Lung (tissue), 12 donors: ENCODE data around the gene GFOD1. TPM values are rescaled to one million over a fixed set of nuclear protein-coding genes. Genes with fewer than 3 reads are reported as not detected.

Experiments
- ATAC-seq: fragments of 200-7000 bp; cut with Tn5 transposase; one replicate; pipeline ENCODE4 v1.9.1; 2020; ENCODE audit warnings: moderate number of reproducible peaks; ENCODE audit not compliant: insufficient read depth, low FRiP score
- DNase-seq, 3 donors: peaks; one replicate each; pipeline ENCODE4 v3.0.0-alpha.2; 2013 to 2017
- H3K27ac ChIP-seq, 2 donors: one replicate each; pipeline ENCODE4 v1.5.1; 2013; ENCODE audit warnings: mild to moderate bottlenecking in 2 of 2, moderate library complexity in 2 of 2, control low read depth in 1 of 2, inconsistent platforms in 1 of 2, low read depth in 1 of 2, low read length in 1 of 2
- H3K27me3 ChIP-seq, 3 donors: one replicate each; pipeline ENCODE4 v1.5.1; 2013; ENCODE audit warnings: low read length in 2 of 3; ENCODE audit not compliant: control insufficient read depth in 3 of 3, insufficient read depth in 3 of 3
- H3K36me3 ChIP-seq, 4 donors: one replicate each; pipeline ENCODE4 v1.5.1; 2013; ENCODE audit warnings: low read length in 4 of 4, mild to moderate bottlenecking in 1 of 4, moderate library complexity in 1 of 4; ENCODE audit not compliant: control insufficient read depth in 4 of 4, insufficient read depth in 4 of 4
- H3K4me1 ChIP-seq, 5 donors: one replicate each; pipeline ENCODE4 v1.5.1; 2013; ENCODE audit warnings: low read length in 5 of 5, mild to moderate bottlenecking in 2 of 5, moderate library complexity in 1 of 5; ENCODE audit not compliant: control insufficient read depth in 5 of 5, insufficient read depth in 5 of 5
- H3K4me3 ChIP-seq: one replicate; pipeline ENCODE4 v1.5.1; 2013; ENCODE audit warnings: mild to moderate bottlenecking, control low read depth, moderate library complexity
- H3K9ac ChIP-seq, 2 donors: one replicate each; pipeline ENCODE4 v1.5.1; 2013; ENCODE audit warnings: low read length in 2 of 2, control low read depth in 1 of 2; ENCODE audit not compliant: insufficient read depth in 1 of 2
- H3K9me3 ChIP-seq, 4 donors: one replicate each; pipeline ENCODE4 v1.5.1; 2013; ENCODE audit warnings: low read length in 3 of 4, mild to moderate bottlenecking in 1 of 4, moderate library complexity in 1 of 4; ENCODE audit not compliant: control insufficient read depth in 4 of 4, insufficient read depth in 3 of 4
- CTCF ChIP-seq: IDR thresholded peaks from 2 replicates; pipeline ENCODE4 v1.5.1; 2012; ENCODE audit warnings: mild to moderate bottlenecking; ENCODE audit errors: control extremely low read depth, extremely low read depth
- WGBS, 2 donors: extraction: QIAGEN DNeasy Blood & Tissue Kit; methylation state at CpG; one replicate each; pipeline ENCODE4 v1.1.7; 2013; 5-methylcytosine and 5-hydroxymethylcytosine counted together
- polyA plus RNA-seq, 2 donors: library from polyadenylated mRNA; stranded (reverse); fragments of 200-250 nt; gene quantifications; one replicate each; pipeline ENCODE4 v1.2.1, GENCODE V29; 2013
- total RNA-seq, 2 donors: library from RNA; depleted of rRNA in 1 of 2; stranded (reverse); fragments of >200 nt in 1 of 2; gene quantifications; one replicate each; pipeline ENCODE4 v1.2.1, GENCODE V29; 2014 to 2021
- donor health status: control.
- donor health status: control.
- donor health status: Bipolar disorder and iron deficiency.
- donor health status: healthy.
- donor health status: DM: yes; HTN: yes; CAD: no.

The GFOD1 gene
- total and polyA plus RNA-seq, 4 donors, result 4.0 to 22.8 (median 7.9) TPM

- no peak for TF ChIP-seq CTCF
- H3K36me3 ChIP-seq, result peaks cover 0 to 14% (median 4%) of the 10 kb centered on the region in 4 donors
- no peaks in the 10 kb centered on the region for H3K9me3 ChIP-seq
- WGBS, 2 donors, result 46 to 54% methylated on average over 3 of the region's 3 CpGs
- no peaks in the 10 kb centered on the region for H3K27me3 ChIP-seq
- H3K9ac ChIP-seq, result no peak overlapping the region
- H3K4me3 ChIP-seq, result no peak overlapping the region
- ATAC-seq, result no peak
- peak overlapping the region in 1 of 2 donors; percentile 15 for H3K27ac ChIP-seq
- DNase-seq, result no peak
- H3K4me1 ChIP-seq, result peaks cover 0 to 23% (median 5%) of the 10 kb centered on the region in 5 donors
These were observed 120.0 kb downstream of the GFOD1 start for GRCh38 chr6:13367396-13367795.

GRCh38 chr6:13365320-13365719 is 122.1 kb downstream of the GFOD1 start:
- H3K27me3 ChIP-seq, result no peaks in the 10 kb centered on the region
- no peaks in the 10 kb centered on the region for H3K9me3 ChIP-seq
- no peak overlapping the region for H3K9ac ChIP-seq
- no peak overlapping the region for H3K4me3 ChIP-seq
- H3K4me1 ChIP-seq, result peaks cover 0 to 13% (median 5%) of the 10 kb centered on the region in 5 donors
- 98% methylated on average over 39 of the region's 39 CpGs for WGBS, 2 donors
- no peak overlapping the region for H3K27ac ChIP-seq
- no peak for TF ChIP-seq CTCF
- H3K36me3 ChIP-seq, result peaks cover 0 to 14% (median 4%) of the 10 kb centered on the region in 4 donors
- DNase-seq, result no peak
- no peak for ATAC-seq

- H3K4me1 ChIP-seq, result peaks cover 0 to 18% (median 5%) of the 10 kb centered on the region in 5 donors
- 98% methylated on average over 34 of the region's 34 CpGs for WGBS, 2 donors
- H3K4me3 ChIP-seq, result no peak overlapping the region
- no peak for ATAC-seq
- H3K9me3 ChIP-seq, result no peaks in the 10 kb centered on the region
- peaks cover 0 to 14% (median 4%) of the 10 kb centered on the region in 4 donors for H3K36me3 ChIP-seq
- no peaks in the 10 kb centered on the region for H3K27me3 ChIP-seq
- DNase-seq, result no peak
- TF ChIP-seq CTCF, result no peak
- H3K9ac ChIP-seq, result no peak overlapping the region
- no peak overlapping the region for H3K27ac ChIP-seq
These were observed 122.6 kb downstream of the GFOD1 start for GRCh38 chr6:13364842-13365241.

- no peak overlapping the region for H3K9ac ChIP-seq
- TF ChIP-seq CTCF, result no peak
- no peaks in the 10 kb centered on the region for H3K27me3 ChIP-seq
- 72 to 84% methylated on average over 4 to 5 of the region's 5 CpGs for WGBS, 2 donors
- no peaks in the 10 kb centered on the region for H3K9me3 ChIP-seq
- peaks cover 0 to 8% (median under 1%) of the 10 kb centered on the region in 5 donors for H3K4me1 ChIP-seq
- H3K4me3 ChIP-seq, result no peak overlapping the region
- ATAC-seq, result no peak
- peaks cover 0 to 14% (median 4%) of the 10 kb centered on the region in 4 donors for H3K36me3 ChIP-seq
- no peak for DNase-seq
- no peak overlapping the region for H3K27ac ChIP-seq
These were observed 125.0 kb downstream of the GFOD1 start for GRCh38 chr6:13362412-13362811.
